B cell (primary cell): ENCODE data around the gene ATOSA. TPM values are rescaled to one million over a fixed set of nuclear protein-coding genes. Genes with fewer than 3 reads are reported as not detected.

ENCODE experiments used
- ATAC-seq: fragments of 200-7000 bp; cut with Tn5 transposase; one replicate; pipeline ENCODE4 v1.10.0; 2021; ENCODE audit warnings: low read depth, mild to moderate bottlenecking, moderate number of reproducible peaks, moderate library complexity
- CTCF ChIA-PET: fragments of 350-600 bp; sonication (Branson Sonifier 250); formaldehyde crosslinking; loops from one replicate; lab custom pipeline; 2021; ENCODE audit warnings: antibody characterized with exemption, inconsistent platforms; lab: Charles Lee
- POLR2A ChIA-PET: fragments of 350-600 bp; sonication (Branson Sonifier 250); formaldehyde crosslinking; loops from one replicate; lab custom pipeline; 2021; ENCODE audit warnings: antibody characterized with exemption; lab: Charles Lee
- DNase-seq: peaks from one replicate; pipeline ENCODE4 v3.0.0; 2013
- H2AFZ ChIP-seq: 2 replicates; pipeline ENCODE4 v1.6.1; 2012; ENCODE audit warnings: mild to moderate bottlenecking, low read depth, low read length; ENCODE audit not compliant: insufficient read depth, poor library complexity, severe bottlenecking
- H3K27ac ChIP-seq, 2 donors: 1 replicate in 1 of 2; 2 replicates in 1 of 2; pipeline ENCODE4 v1.5.1; 2012 to 2013; ENCODE audit warnings: low read length in 2 of 2, mild to moderate bottlenecking in 2 of 2, moderate library complexity in 1 of 2
- H3K27me3 ChIP-seq, 4 experiments: fragments of 200-600 bp in 1 of 4; sonication (generic) in 1 of 4; replicated peaks in 1 of 4; 1 replicate in 2 of 4; 2 replicates in 2 of 4; pipeline versions ENCODE4 v1.6.1 to v1.7.0; 2013 to 2016; ENCODE audit warnings: low read length in 3 of 4, mild to moderate bottlenecking in 2 of 4, mixed read lengths in 1 of 4, moderate library complexity in 1 of 4; ENCODE audit not compliant: insufficient read depth in 4 of 4, control insufficient read depth in 3 of 4; ENCODE audit errors: control extremely low read depth in 1 of 4
- H3K36me3 ChIP-seq, 2 experiments: replicated peaks in 1 of 2; 1 replicate in 1 of 2; 2 replicates in 1 of 2; pipeline versions ENCODE4 v1.6.1 to v1.7.1; 2013; ENCODE audit warnings: low read length in 1 of 2; ENCODE audit not compliant: insufficient read depth in 2 of 2, control insufficient read depth in 1 of 2; ENCODE audit errors: control extremely low read depth in 1 of 2, extremely low read depth in 1 of 2
- H3K4me1 ChIP-seq, 2 donors: fragments of 200-600 bp in 1 of 2; sonication (generic) in 1 of 2; 1 replicate in 1 of 2; 2 replicates in 1 of 2; pipeline versions ENCODE4 v1.5.1 to v1.6.1; 2013 to 2017; ENCODE audit warnings: low read length in 2 of 2; ENCODE audit not compliant: control insufficient read depth in 2 of 2, insufficient read depth in 2 of 2
- H3K4me2 ChIP-seq: replicated peaks from 2 replicates; pipeline ENCODE3; 2012; ENCODE audit warnings: mild to moderate bottlenecking, low read depth, low read length; ENCODE audit not compliant: poor library complexity, severe bottlenecking
- H3K4me3 ChIP-seq, 5 experiments: fragments of 200-600 bp in 1 of 5; sonication (generic) in 1 of 5; 1 replicate in 3 of 5; 2 replicates in 2 of 5; pipeline versions ENCODE4 v1.5.1 to v1.7.0; 2011 to 2016; ENCODE audit warnings: low read length in 4 of 5, mild to moderate bottlenecking in 4 of 5, low read depth in 2 of 5, control low read depth in 1 of 5, moderate library complexity in 1 of 5; ENCODE audit not compliant: insufficient read depth in 1 of 5; ENCODE audit errors: control extremely low read depth in 1 of 5, extremely low read depth in 1 of 5
- H3K79me2 ChIP-seq: fragments of 200-600 bp; sonication (generic); one replicate; pipeline ENCODE4 v1.6.0; 2016; ENCODE audit warnings: low read length; ENCODE audit not compliant: control insufficient read depth, insufficient read depth
- H3K9ac ChIP-seq: fragments of 200-600 bp; sonication (generic); 2 replicates; pipeline ENCODE4 v1.6.1; 2017; ENCODE audit warnings: mild to moderate bottlenecking, low read length, moderate library complexity
- H3K9me3 ChIP-seq, 3 donors: one replicate each; pipeline versions ENCODE4 v1.6.1 to v1.7.1; 2013; ENCODE audit warnings: low read length in 2 of 3; ENCODE audit not compliant: control insufficient read depth in 2 of 3, insufficient read depth in 1 of 3; ENCODE audit errors: control extremely low read depth in 1 of 3
- H4K20me1 ChIP-seq: 2 replicates; pipeline ENCODE4 v1.6.0; 2012; ENCODE audit warnings: mild to moderate bottlenecking, low read length; ENCODE audit not compliant: insufficient read depth, control insufficient read depth, poor library complexity, severe bottlenecking
- H3K27ac Mint-ChIP-seq: one replicate; pipeline ENCODE4 v1.8.0; 2021; ENCODE audit warnings: mixed read lengths
- H3K27me3 Mint-ChIP-seq: one replicate; pipeline ENCODE4 v1.8.0; 2021; ENCODE audit warnings: mixed read lengths
- H3K4me1 Mint-ChIP-seq: one replicate; pipeline ENCODE4 v1.8.0; 2021; ENCODE audit warnings: mixed read lengths
- H3K4me3 Mint-ChIP-seq: one replicate; pipeline ENCODE4 v1.8.0; 2021; ENCODE audit warnings: mixed read lengths
- H3K9me3 Mint-ChIP-seq: one replicate; pipeline ENCODE4 v1.8.0; 2022; ENCODE audit warnings: mixed read lengths; ENCODE audit not compliant: insufficient read depth
- CTCF ChIP-seq: fragments of 200-600 bp; IDR thresholded peaks from one replicate; pipeline ENCODE4 v1.8.0; 2022; ENCODE audit warnings: antibody characterized with exemption, mild to moderate bottlenecking
- EZH2 ChIP-seq: IDR thresholded peaks from 2 replicates; pipeline ENCODE4 v1.6.1; 2012; ENCODE audit warnings: borderline replicate concordance, low read depth, mild to moderate bottlenecking, moderate library complexity, low read length; ENCODE audit not compliant: insufficient read depth, poor library complexity, severe bottlenecking
- WGBS: methylation state at CpG from one replicate; pipeline ENCODE4 v1.1.5; 2013; ENCODE audit warnings: missing lambda C conversion rate; ENCODE audit not compliant: insufficient coverage; 5-methylcytosine and 5-hydroxymethylcytosine counted together
- intact Hi-C: fragments of 100-400 bp; cut with micrococcal nuclease; formaldehyde crosslinking; loops from one replicate; pipeline ENCODE4 v1.10.0; 2022
- polyA plus RNA-seq: library from polyadenylated mRNA; depleted of rRNA; stranded (reverse); fragments of >200 nt; gene quantifications from 2 replicates; pipeline ENCODE4 v1.2.3, GENCODE V29; 2012
- total RNA-seq, 2 donors: library from RNA; stranded (reverse); fragments of 120-200 nt in 1 of 2; gene quantifications; 1 replicate in 1 of 2; 2 replicates in 1 of 2; pipeline versions ENCODE4 v1.2.3 to v1.2.4, GENCODE V29; 2013 to 2022

ATOSA gene
- total and polyA plus RNA-seq, 2 donors (not counting 1 experiment from before 2014, with no cell fraction given) = 73.4 to 198 TPM

GRCh38 chr15:52710050-52710707 is 31.0 kb upstream of the ATOSA start:
- WGBS = 92% methylated on average over 1 of the region's 1 CpG
- H2AFZ ChIP-seq = peak overlapping the region; percentile 73
- CTCF ChIA-PET = interaction anchor here (1.1 to 2.8 kb wide), 6 partner anchors 18 to 37 kb away, joined by 3 to 23 read pairs (median 5); partner anchors contain the start of gene ATOSA
- H3K9me3 ChIP-seq = no peaks in the 10 kb centered on the region
- peak overlapping the region in 1 of 5 experiments; percentile 3 for H3K4me3 ChIP-seq
- POLR2A ChIA-PET = interaction anchor here (1.0 to 1.9 kb wide), 4 partner anchors 20 to 31 kb away, joined by 5 to 7 read pairs (median 6); partner anchors contain the start of gene ATOSA
- intact Hi-C loops = no loop called here
- H3K4me2 ChIP-seq = peak overlapping the region; percentile 67
- H3K4me1 ChIP-seq = peaks cover 23 to 35% of the 10 kb centered on the region in 2 donors
- H3K27me3 ChIP-seq = no peaks in the 10 kb centered on the region
- H3K36me3 ChIP-seq = no peaks in the 10 kb centered on the region
- H3K4me1 Mint-ChIP-seq = peaks cover 52% of the 10 kb centered on the region
- TF ChIP-seq CTCF (no peak), EZH2 (no peak)
- H3K4me3 Mint-ChIP-seq = peak overlapping the region; percentile 94
- H3K27ac Mint-ChIP-seq = peak overlapping the region; percentile 93
- H4K20me1 ChIP-seq = no peaks in the 10 kb centered on the region
- peak overlapping the region; percentile 63 for H3K9ac ChIP-seq
- no peaks in the 10 kb centered on the region for H3K9me3 Mint-ChIP-seq
- H3K27me3 Mint-ChIP-seq = no peaks in the 10 kb centered on the region
- peak; percentile 68 for DNase-seq
- ATAC-seq = peak; percentile 42
- peak overlapping the region; percentile 83 to 87 for H3K27ac ChIP-seq
- no peaks in the 10 kb centered on the region for H3K79me2 ChIP-seq
